GM12872 (cell line): ENCODE results near the gene EPB41L2.

Source experiments
- TF ChIP-seq, protein P1 (sequence below): IDR thresholded peaks from 3 replicates; pipeline ENCODE4 v1.5.1; 2011; ENCODE audit warnings: low read depth, mild to moderate bottlenecking, low read length, moderate library complexity; ENCODE audit not compliant: insufficient read depth

EPB41L2 gene

DNA sequence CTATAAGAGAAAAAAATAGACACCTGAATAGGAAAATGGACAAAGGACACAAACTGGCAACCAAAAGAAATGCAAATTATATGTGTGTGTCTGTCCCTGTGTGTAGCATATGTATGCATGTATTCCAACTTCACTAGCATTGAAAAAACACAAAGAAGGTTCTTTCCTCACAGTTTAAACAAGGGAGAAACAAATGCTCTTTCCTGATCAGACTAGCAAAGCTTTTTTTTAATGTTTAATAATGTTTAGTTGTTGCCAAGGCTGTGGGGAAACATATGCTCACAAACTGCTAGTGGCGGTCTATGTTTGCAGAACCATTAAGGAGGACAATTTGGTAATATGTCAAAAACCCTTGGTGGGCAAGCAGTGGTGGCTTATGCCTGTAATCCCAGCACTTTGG lies 213.5 kb downstream of the EPB41L2 start:
- TF ChIP-seq, protein P1, sequence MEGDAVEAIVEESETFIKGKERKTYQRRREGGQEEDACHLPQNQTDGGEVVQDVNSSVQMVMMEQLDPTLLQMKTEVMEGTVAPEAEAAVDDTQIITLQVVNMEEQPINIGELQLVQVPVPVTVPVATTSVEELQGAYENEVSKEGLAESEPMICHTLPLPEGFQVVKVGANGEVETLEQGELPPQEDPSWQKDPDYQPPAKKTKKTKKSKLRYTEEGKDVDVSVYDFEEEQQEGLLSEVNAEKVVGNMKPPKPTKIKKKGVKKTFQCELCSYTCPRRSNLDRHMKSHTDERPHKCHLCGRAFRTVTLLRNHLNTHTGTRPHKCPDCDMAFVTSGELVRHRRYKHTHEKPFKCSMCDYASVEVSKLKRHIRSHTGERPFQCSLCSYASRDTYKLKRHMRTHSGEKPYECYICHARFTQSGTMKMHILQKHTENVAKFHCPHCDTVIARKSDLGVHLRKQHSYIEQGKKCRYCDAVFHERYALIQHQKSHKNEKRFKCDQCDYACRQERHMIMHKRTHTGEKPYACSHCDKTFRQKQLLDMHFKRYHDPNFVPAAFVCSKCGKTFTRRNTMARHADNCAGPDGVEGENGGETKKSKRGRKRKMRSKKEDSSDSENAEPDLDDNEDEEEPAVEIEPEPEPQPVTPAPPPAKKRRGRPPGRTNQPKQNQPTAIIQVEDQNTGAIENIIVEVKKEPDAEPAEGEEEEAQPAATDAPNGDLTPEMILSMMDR = no peak

DNA sequence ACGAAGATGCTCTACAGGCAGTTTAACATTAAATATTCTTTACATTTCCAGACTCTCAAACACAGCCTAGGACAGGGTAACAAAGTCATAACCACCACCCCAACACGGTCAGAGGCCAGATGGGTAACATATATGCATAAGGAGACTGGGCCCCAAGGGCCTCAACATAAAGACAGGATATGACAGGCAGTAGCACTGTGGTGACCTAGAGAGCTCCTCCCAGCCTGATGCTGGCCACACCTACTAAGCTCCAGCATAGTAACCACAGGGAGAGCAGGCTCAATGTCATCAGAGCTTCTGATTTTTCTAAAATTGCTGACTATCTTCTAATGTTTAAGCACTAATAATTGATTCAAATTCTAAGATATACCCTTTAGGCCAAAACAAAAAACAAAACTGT lies 214.1 kb downstream of the EPB41L2 start:
- TF ChIP-seq, protein P1 = no peak

DNA sequence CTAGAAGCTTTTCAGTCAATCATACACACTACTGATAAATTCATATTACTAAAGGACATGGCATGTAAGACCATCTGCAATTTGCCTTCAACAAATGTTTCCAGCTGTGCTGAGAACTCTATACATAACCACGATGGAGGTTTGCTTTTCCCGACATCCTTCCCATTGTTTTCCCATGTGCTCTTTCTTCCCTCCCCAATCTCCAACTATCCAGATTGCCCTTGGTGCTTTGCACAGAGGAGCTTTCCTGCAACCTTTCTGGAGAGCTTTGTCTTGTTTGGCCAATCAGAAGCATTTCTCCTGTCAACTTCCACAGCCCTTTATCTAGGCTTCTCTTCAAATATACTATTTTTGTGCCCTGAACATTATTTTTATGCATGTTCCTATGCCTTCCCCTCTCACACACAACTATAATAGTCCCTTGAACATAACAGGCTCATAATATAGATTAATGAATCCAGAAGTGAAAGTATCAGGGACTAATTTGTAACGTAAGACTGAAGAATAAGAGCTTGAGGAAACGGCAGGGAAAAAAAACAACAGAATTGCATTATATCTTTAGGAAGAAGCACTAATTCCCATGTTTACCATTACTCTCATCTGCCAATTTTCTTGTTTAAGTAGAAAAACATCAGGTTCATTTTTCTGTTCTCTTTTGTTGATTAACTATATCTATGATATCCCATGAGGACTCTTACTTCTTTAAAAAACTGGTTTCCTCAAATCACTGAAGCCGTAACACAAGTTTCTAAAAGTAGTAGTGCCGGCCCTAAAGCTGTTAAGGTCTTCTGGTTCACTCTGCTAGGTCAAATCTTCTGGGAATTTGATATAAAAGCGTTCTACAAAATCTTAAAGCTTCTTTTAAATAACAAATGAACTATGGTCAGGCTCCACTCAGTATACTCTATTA lies 215.8 kb downstream of the EPB41L2 start:
- TF ChIP-seq, protein P1 = no peak

DNA sequence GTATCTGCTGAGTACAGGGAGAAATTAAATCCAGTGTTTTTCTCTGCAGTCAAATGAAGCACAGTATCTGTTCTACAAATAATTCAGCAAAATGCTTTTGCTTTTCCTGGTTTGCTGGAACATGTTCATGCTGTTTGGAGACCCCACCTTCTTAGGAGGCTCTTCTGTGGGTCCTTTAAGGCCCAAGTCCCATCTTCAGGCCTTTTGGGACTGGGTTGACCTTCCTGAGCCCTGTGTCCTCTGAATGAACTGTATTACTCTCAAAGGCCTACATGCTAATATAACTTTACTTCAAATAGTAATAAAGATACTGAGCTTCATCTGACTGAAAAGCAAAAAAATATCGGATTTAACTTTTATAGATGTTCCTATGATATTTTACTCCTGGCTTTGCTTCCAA lies 216.5 kb downstream of the EPB41L2 start:
- TF ChIP-seq, protein P1 = no peak

GRCh38 chr6:130843575-130844320 lies 219.3 kb downstream of the EPB41L2 start:
- TF ChIP-seq, protein P1 = peak; percentile 50

DNA sequence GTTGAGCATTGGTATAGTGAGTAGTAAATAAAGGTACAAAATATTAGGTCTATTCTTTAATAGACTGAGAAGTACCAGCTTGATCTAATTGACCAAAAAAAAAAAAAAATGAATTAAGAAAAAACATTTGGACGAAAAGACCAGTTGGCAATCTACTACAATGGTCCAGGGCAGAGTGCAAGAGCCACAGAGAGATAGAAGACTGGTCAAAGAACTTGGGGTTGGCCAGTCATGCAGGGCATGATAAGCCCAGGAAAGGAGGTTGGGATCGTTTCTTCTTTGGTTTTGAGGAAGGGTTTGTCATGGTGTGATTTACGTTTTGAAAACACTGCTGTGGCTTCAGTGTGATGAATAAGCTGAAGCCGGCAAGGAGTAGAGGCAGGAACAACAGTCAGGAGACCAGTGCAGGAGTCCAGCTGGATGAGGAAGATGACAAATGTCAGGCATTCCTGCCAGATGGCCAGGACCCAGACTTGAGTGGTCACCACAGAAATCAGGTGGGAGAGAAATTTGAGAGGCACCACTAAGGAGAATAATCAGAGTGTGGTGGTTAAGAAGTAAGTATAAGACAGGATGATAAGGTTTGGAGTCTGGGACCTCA lies 221.8 kb downstream of the EPB41L2 start:
- TF ChIP-seq, protein P1 = no peak

DNA sequence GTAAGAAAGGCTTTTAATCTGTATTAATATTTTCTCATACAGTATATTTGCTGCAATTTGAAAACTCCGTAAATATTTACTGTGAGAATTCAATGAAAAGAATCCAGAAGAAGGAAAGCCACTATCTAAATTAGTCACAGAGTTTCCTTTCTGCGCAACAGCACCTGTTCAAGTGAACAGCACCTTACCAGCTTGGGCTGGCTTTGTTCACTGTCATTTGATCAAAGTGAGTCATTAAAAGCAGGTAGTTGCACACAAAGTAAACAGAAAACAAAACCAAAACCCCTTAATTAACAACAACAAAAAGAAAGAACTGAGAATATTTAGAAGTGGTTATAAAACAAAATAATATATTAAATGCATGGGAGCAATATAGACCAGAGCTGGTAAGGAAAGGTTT lies 223.0 kb downstream of the EPB41L2 start:
- TF ChIP-seq, protein P1 = no peak
